Esophagus muscularis mucosa (tissue), 4 donors: ENCODE measurements around the gene SYNDIG1. TPM values are rescaled to one million over a fixed set of nuclear protein-coding genes. Genes with fewer than 3 reads are reported as not detected.

Experiments
- DNase-seq: peaks from one replicate; pipeline ENCODE4 v3.0.0-alpha.2; 2017; ENCODE audit errors: extremely low spot score
- H3K27ac ChIP-seq, 4 donors: fragments of 200-600 bp; sonication (generic); replicated peaks in 1 of 4; 1 replicate in 3 of 4; 2 replicates in 1 of 4; pipeline ENCODE4 v1.5.1; 2016 to 2019; ENCODE audit warnings: mild to moderate bottlenecking in 1 of 4
- H3K27me3 ChIP-seq, 4 donors: fragments of 200-600 bp; sonication (generic); one replicate each; pipeline versions ENCODE4 v1.5.1 to v1.6.0; 2016 to 2019
- H3K36me3 ChIP-seq, 4 donors: fragments of 200-600 bp; sonication (generic); one replicate each; pipeline ENCODE4 v1.5.1; 2016 to 2019
- H3K4me1 ChIP-seq, 4 donors: fragments of 200-600 bp; sonication (generic); one replicate each; pipeline ENCODE4 v1.5.1; 2016 to 2019
- H3K4me3 ChIP-seq, 4 donors: fragments of 200-600 bp; sonication (generic); 1 replicate in 2 of 4; 2 replicates in 2 of 4; pipeline ENCODE4 v1.5.1; 2016 to 2019; ENCODE audit warnings: mild to moderate bottlenecking in 4 of 4, moderate library complexity in 1 of 4
- H3K9me3 ChIP-seq, 4 donors: fragments of 200-600 bp; sonication (generic); 1 replicate in 3 of 4; 2 replicates in 1 of 4; pipeline ENCODE4 v1.5.1; 2016 to 2019
- EP300 ChIP-seq: sonication (generic); formaldehyde crosslinking; IDR thresholded peaks from one replicate; pipeline ENCODE4 v1.6.1; 2017; ENCODE audit warnings: antibody characterized with exemption
- POLR2A ChIP-seq: fragments of 450-650 bp; IDR thresholded peaks from one replicate; pipeline ENCODE4 v1.6.1; 2017; ENCODE audit warnings: antibody characterized with exemption, moderate library complexity, mild to moderate bottlenecking, low read depth
- POLR2AphosphoS5 ChIP-seq, 2 donors: sonication (generic); formaldehyde crosslinking; IDR thresholded peaks; one replicate each; pipeline ENCODE4 v1.6.1; 2017; ENCODE audit warnings: antibody characterized with exemption in 2 of 2
- WGBS: methylation state at CpG from one replicate; pipeline ENCODE4 v1.1.5; 2018; 5-methylcytosine and 5-hydroxymethylcytosine counted together
- intact Hi-C: fragments of 100-400 bp; cut with DNase I; formaldehyde crosslinking; loops from one replicate; pipeline ENCODE4 v1.15.1; 2023
- total RNA-seq, 4 donors: library from RNA; depleted of rRNA; stranded (reverse); fragments of >200 nt; gene quantifications; one replicate each; pipeline versions ENCODE4 v1.1.0 to v1.2.1, GENCODE V29; 2016
- TF ChIP-seq, protein P1 (sequence below), 3 experiments: fragments of 200-600 bp in 2 of 3; fragments of 450-650 bp in 1 of 3; sonication (generic) in 2 of 3; IDR thresholded peaks; one replicate each; pipeline ENCODE4 v1.5.1; 2017 to 2019; ENCODE audit warnings: antibody characterized with exemption in 3 of 3, mild to moderate bottlenecking in 2 of 3, moderate library complexity in 1 of 3

SYNDIG1 gene
- total RNA-seq, 4 donors from 2014 or later: not detected

GRCh38 chr20:24470746-24471582, 1.5 kb downstream of the SYNDIG1 start:
- Histone ChIP-seq H3K4me1 (peaks cover 3 to 26% (median 25%) of the 10 kb centered on the region in 4 donors), H3K4me3 (peak overlapping the region; percentile 46 to 55 (median 48)), H3K27me3 (peaks cover 0 to 73% (median 12%) of the 10 kb centered on the region in 4 donors), H3K27ac (no peak overlapping the region), H3K9me3 (no peaks in the 10 kb centered on the region), H3K36me3 (no peaks in the 10 kb centered on the region)
- 4% methylated on average over 45 of the region's 56 CpGs for WGBS
- DNase-seq: no peak
- intact Hi-C loops: no loop called here
- TF ChIP-seq POLR2AphosphoS5 (IDR thresholded peaks at IDR 0.05): no peak
- TF ChIP-seq, protein P1, sequence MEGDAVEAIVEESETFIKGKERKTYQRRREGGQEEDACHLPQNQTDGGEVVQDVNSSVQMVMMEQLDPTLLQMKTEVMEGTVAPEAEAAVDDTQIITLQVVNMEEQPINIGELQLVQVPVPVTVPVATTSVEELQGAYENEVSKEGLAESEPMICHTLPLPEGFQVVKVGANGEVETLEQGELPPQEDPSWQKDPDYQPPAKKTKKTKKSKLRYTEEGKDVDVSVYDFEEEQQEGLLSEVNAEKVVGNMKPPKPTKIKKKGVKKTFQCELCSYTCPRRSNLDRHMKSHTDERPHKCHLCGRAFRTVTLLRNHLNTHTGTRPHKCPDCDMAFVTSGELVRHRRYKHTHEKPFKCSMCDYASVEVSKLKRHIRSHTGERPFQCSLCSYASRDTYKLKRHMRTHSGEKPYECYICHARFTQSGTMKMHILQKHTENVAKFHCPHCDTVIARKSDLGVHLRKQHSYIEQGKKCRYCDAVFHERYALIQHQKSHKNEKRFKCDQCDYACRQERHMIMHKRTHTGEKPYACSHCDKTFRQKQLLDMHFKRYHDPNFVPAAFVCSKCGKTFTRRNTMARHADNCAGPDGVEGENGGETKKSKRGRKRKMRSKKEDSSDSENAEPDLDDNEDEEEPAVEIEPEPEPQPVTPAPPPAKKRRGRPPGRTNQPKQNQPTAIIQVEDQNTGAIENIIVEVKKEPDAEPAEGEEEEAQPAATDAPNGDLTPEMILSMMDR (IDR thresholded peaks at IDR 0.05): no peak
- no peak for TF ChIP-seq POLR2A
- TF ChIP-seq EP300: no peak

- Histone ChIP-seq H3K36me3 (no peaks in the 10 kb centered on the region), H3K27me3 (peaks cover 0 to 86% (median 12%) of the 10 kb centered on the region in 4 donors), H3K27ac (no peak overlapping the region), H3K4me1 (peaks cover 3 to 26% (median 25%) of the 10 kb centered on the region in 4 donors), H3K4me3 (no peak overlapping the region), H3K9me3 (no peaks in the 10 kb centered on the region)
- no peak for DNase-seq
- intact Hi-C loops: no loop called here
- TF ChIP-seq POLR2AphosphoS5 (IDR thresholded peaks at IDR 0.05) (no peak), EP300 (no peak), POLR2A (no peak)
- TF ChIP-seq, protein P1 (IDR thresholded peaks at IDR 0.05): no peak
- 80% methylated on average over 3 of the region's 3 CpGs for WGBS
Observed at GRCh38 chr20:24472426-24472825, 3.0 kb downstream of the SYNDIG1 start.

DNA sequence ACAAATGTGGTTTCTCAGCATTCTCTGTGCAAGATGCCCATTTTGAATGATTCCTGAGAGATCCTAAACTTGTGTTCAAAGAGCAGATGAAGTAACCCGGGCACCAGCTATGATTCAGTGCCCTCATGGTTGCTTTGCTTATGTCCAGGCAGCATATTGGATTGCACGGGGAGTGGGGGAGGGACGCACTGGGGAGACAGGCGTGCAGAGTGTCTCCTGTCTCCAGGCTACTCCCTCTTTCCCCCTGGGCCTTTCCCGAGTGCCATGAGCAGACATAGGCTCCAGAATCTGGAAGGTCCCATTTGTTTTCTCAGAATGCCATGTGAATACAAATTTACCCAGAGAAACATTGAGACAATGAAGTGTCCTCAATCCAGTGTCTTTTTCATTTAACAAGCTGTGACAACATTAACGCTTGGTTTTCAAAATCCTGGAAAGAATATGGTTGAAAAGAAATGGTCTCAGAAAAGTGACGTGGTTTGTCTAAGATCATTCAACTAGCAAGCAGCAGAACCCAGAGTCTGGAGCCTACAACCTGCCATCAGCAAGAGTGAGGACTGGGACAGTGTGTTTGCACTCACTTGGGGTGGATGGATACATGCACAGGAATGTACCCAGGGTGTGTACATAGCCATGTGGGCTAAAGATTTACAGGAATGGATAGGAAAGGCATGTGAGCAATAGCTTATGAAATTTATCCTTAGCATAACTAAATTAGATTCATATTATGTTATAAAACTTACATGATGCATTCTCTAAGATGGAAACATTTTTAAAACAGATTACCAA, 4.2 kb downstream of the SYNDIG1 start:
- 71% methylated on average over 7 of the region's 7 CpGs for WGBS
- H3K4me1 ChIP-seq: peaks cover 7 to 26% (median 25%) of the 10 kb centered on the region in 4 donors
- H3K9me3 ChIP-seq: no peaks in the 10 kb centered on the region
- H3K4me3 ChIP-seq: no peak overlapping the region
- no peaks in the 10 kb centered on the region for H3K36me3 ChIP-seq
- H3K27ac ChIP-seq: no peak overlapping the region
- H3K27me3 ChIP-seq: peaks cover 0 to 89% (median 12%) of the 10 kb centered on the region in 4 donors
- TF ChIP-seq POLR2AphosphoS5 (IDR thresholded peaks at IDR 0.05) (no peak), EP300 (no peak), POLR2A (no peak)
- TF ChIP-seq, protein P1 (IDR thresholded peaks at IDR 0.05): no peak
- intact Hi-C loops: no loop called here
- DNase-seq: no peak

DNA sequence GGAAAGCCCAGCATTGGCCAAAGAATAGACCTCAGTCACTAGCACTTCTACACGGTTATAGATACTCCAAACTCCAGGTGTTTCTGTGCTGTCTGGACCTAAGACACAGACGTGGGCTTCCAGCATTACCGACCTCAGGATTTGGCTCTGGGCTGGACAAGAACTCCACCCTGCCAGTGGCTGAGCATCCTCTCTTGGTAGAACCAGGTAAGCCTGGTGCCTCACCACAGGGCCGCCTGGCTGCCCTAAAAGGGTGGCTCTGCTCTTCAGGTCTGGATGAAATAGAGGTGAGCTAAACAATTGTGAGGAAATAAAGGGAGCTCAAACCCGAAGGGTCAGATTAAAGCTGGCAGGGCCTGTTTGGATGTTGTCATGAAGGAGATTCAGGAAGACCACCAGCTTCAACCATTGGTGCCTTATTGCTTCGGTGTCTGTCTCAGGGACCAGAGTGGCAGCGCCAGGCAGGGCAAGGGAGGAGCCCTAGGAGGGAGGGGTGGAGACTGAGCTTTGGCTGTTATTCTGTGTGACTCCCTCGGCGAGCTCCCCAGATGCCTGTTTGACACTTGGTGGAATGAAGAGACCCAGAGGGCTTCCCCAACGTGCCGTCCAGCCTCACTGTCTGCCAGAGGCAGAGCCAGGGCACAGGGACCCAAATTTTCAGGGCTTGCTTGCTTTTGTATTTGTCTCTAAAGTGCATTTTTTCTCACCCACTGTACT, 8.6 kb downstream of the SYNDIG1 start:
- no peak for DNase-seq
- Histone ChIP-seq H3K36me3 (no peaks in the 10 kb centered on the region), H3K9me3 (no peaks in the 10 kb centered on the region), H3K27ac (no peak overlapping the region), H3K4me3 (no peak overlapping the region), H3K27me3 (peaks cover 0 to 60% (median 0%) of the 10 kb centered on the region in 4 donors), H3K4me1 (peaks cover 0 to 8% (median 0%) of the 10 kb centered on the region in 4 donors)
- intact Hi-C loops: no loop called here
- WGBS: 79% methylated on average over 11 of the region's 11 CpGs
- no peak for TF ChIP-seq POLR2AphosphoS5 (IDR thresholded peaks at IDR 0.05)
- no peak for TF ChIP-seq POLR2A
- TF ChIP-seq, protein P1 (IDR thresholded peaks at IDR 0.05): no peak
- no peak for TF ChIP-seq EP300
